NCI-H1930 (cell line): Measurements from ENCODE around the gene ZDHHC18.
"Not testable (repeated sequence)": the region's sequence is repeated elsewhere in the genome, so short reads cannot be mapped to it uniquely, and the experiment has no call there.

Experiments used
- DNase-seq, 2 experiments: peaks; one replicate each; lab custom pipeline; 2025; lab: John Stamatoyannopoulos, UW

Gene ZDHHC18

DNA sequence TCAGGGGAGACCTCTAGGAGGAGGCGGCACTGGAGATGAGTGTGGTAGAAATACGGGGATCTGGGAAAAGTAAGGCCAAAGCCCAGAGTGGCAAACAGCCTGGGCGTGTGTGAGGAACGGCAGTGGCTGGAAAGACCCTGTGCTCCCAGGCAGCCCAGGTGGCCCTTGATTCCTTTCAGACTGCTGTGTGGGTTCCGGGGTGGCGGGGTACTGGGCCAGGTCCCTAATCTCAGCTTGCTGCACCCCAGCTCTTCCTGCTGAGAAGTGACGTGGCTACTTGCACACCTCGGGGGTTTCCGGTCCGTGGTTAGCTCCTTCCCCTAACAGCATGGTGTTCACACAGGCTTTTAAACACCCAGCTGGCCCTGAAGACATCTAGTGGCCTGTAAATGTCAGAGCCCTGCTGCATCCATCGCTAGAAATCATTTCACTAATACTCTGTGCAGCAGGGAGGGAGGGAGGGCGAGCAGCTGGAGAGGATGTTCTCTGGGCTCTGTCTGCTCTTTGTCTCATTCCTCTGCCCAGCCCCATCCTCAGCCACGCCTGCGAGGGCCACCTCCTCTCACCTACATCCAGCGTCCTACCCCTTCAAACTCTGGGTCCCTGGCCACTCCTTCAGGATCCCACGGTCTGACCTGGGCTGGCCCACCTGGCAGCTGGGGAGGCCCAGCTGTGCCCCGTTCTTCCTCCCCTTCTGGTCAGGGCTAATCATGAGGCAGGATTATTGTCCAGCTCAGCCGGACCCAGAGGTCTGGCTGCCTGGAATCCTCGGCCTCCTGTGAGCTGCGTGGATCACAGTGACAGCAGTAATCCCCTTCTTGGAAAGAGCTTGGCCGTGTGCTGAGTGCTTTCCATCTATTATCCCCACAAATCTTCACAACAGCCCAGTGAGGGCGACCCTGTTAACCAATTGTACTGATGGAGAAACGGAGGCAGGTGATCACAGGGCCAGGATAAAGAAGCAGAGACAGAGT lies 7.2 kb downstream of the ZDHHC18 start:
- DNase-seq, result no peak

DNA sequence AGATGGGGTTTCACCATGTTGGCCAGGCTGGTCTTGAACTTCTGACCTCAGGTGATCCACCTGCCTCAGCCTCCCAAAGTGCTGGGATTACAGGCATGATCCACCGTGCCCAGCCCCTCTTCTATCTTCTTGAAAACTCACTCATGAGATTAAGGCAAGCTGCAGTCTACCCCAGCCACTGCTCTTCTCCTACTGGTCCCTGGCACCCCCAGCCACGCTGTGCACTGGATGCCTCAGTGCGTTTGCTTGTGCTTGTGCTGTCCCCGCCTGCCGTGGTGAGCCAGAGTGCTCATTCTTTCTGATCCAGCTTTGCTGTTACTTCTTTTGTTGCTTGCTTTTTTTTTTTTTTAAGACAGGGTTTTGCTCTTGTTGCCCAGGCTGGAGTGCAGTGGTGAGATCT lies 11.2 kb downstream of the ZDHHC18 start:
- not testable (repeated sequence) for DNase-seq

DNA sequence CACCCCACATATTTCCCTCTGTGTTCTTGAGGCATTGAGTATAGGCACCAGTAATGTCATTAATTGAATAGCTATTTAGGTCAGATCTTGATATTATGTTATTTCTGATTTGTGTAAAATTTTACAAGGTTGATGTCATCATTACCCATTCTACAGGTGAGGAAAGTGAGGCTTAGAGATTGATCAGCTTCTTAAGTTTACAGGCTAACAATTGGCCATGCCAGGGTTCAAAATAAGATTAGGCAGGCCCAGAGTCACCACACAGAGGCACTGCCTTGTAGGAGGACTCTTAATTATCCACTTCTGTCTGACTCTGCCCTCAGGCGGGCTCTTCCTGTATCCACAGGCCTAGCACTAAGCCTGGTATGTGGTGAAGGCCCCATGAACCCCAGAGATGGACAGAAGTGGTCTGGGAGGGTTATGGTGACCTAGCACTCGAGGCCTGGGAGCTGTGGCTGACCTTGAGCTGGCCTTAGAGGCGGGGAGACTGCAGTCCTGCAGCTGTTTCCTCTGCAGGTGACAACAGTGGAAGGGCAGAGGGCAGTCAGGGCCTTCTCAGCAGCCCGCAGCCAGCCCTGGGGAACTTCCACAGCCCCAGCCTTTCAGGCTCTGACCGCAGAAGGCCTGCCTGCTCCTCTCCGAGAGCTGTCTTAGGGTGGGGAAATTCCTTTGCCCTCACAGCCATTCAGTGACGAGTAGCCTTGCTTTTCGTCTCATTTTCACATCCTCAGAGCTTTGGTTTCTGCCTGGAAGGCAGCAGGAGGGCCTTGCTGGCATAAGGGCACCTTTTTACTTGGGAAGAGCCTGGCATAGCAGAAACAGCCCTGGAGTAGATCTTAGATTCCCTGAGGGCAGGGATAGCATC lies 12.2 kb downstream of the ZDHHC18 start:
- no peak for DNase-seq

DNA sequence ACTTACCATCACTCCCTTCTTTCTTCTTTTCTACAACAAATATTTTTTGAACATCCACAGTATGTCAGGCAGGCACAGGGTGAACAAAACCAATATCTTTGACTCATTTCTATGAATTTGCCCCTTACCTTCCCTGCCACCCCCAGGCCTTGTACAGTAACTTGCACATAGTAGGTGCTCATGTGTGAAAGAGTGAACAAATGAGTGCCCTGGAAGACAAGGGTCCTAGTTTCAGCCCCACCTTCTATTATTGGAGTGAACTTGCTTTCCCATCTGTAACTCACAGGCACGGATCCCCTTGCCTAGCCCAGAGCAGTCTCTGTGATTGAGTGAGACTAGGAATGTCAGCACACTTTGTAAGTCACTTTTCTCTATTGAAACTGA lies 12.8 kb downstream of the ZDHHC18 start:
- no peak for DNase-seq

DNA sequence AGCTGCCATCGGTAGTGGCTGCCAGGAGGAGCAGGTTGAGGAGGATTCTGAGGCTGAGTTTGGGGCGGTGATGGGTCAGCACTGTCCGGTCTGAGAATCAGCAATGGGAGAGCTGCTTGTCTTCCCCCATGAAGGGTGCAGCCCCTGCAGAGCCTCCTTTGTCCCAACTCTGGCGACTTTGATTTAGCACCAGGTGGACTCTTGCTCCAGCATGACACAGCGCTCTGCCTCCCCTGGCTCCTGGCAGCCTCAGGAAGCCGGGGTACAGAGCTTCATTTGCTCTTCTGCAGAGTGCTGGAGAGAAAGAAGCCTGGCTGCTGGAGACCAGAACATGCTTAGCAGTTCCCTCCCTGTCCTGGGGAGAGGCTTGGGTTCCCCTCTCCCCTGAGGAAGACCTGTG lies 13.3 kb downstream of the ZDHHC18 start:
- no peak for DNase-seq

DNA sequence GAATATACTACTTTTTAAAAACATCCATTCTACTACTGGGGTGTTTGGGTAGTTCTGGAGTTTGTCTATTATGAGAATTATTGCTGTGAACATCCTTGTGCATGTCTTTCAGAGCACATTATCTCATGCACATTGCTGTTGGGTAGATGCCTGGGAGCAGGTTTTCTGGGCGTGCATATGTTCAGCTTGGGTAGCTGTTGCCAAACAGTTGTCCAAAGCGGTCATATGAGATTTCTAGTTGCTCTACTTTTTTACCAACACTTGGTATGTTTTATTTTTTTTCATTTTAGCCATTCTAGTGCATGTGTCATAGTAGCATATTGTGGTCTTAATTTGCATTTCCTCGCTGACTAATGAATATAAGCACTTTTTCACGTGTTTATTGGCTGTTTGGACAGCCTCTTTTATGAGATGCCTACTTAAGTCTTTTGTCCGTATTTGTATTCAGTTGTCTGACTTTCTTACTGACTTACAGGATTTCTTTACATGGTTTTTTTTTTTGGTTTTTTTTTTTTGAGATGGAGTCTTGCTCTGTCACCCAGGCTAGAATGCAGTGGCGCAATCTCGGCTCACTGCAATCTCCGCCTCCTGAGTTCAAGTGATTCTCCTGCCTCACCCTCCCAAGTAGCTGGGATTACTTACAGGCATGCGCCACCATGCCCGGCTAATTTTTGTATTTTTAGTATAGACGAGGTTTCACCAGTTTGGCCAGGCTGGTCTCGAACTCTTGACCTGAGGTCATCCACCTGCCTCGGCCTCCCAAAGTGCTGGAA lies 18.1 kb downstream of the ZDHHC18 start:
- no peak for DNase-seq

DNA sequence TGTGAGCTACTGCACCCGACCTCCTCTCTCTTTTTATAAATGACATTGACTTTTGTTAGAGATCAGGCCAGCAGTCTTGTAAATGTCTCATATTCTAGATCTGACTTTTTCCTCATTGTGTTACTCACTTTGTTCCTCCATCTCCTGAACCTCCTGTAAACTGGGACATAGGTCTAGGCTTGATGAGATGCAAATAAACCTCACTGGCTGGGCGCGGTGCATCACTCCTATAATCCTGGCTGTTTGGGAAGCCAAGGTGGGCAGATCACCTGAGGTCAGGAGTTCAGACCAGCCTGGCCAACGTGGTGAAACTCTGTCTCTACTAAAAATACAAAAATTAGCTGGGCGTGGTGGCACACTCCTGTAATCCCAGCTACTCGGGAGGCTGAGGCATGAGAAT lies 21.3 kb downstream of the ZDHHC18 start:
- DNase-seq, result not testable (repeated sequence)

DNA sequence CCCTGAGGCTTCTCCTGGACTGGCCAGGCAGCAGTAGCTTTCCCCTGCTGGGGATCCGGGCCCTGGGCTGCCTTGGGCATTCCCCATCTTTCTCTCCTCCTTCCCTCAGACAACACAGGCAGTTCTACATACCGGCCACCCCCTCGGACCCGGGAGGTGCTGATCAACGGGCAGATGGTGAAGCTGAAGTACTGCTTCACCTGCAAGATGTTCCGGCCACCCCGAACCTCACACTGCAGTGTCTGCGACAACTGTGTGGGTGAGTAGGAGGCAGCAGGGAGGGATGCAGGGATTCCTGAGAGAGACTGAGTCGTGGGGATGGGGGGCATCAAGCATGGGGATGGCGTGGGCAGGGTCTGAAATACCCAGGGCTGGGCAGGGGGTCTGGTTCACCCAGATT lies 22.0 kb downstream of the ZDHHC18 start:
- no peak for DNase-seq

DNA sequence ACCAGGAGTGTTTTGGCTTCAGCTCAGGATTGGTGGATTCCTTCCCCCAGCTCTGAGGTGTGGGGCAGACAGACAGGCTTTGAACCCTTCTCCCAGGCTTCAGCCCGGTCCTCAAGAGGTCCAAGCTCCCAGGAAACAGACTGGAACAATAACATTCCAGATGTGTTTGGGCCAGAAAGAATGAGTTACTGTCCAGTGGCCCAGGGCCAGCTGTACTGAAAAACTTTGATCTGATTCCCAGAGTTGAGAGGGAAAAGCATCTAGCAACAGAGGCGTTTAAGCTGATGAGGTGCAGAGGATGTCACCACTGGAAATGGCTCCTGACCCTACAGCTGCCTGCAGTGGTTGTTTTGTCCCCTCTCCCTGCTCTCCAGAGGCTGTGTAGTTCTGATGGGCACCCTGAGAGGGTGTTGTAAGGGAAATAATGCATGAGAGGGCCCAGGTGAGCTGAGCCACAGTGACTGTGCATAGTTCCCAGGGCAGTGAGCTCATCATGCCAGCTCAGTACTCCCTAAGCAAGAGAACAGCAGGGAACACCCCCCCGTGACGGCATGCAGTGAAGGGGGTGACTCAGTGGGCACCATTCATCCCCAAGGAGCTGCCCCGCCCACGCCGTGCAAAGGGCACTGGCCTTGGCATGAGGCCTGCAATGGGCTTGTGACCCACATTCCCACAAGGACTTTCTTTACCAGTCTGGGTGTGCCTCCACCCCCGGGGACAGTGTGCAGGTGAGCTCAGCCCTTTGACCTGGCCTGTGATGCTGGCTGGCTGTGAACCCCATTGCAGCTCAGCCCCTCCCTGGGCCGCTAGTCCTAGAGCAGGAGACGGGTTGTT lies 22.7 kb downstream of the ZDHHC18 start:
- no peak for DNase-seq

DNA sequence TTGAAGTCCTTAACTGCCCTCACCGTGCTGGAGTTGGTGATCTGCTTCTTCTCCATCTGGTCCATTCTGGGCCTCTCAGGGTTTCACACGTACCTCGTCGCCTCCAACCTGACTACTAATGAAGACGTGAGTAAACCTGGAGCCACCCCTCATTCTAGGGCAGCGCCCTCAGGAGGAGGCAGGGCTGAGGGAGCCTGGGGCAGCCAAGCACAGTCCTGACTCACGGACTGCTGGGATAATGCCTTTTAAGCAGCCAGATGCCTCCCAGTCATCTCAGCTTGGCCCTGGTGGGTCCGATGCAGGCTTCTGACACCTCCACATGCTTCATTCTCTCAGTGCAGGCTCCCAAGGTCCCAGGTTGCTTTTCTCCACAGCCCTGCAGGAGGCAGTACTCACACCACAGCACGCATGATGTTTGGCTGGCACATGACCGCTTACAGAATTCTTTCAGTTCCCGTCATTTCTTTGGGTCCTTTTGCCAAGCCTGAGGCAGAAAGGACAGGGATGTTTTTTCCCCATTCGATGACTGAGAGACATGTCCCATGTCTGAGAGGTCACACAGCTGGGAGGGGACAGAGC lies 24.7 kb downstream of the ZDHHC18 start:
- DNase-seq, result no peak

DNA sequence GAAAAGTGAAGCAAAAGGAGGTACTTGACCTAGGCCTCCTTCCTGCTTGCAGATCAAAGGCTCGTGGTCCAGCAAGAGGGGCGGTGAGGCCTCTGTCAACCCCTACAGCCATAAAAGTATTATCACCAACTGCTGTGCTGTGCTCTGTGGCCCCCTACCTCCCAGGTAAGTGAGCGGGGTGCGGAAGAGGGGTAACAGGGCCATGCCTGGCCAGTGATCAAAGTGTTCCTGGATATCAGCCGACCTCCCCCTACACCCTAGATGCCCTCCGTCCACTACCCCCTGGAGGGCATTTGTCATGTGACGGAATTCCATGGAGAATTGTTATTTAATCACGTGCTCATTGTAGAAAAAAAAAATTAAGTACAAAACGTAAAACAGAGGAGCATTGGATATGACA lies 26.2 kb downstream of the ZDHHC18 start:
- DNase-seq, result no peak

DNA sequence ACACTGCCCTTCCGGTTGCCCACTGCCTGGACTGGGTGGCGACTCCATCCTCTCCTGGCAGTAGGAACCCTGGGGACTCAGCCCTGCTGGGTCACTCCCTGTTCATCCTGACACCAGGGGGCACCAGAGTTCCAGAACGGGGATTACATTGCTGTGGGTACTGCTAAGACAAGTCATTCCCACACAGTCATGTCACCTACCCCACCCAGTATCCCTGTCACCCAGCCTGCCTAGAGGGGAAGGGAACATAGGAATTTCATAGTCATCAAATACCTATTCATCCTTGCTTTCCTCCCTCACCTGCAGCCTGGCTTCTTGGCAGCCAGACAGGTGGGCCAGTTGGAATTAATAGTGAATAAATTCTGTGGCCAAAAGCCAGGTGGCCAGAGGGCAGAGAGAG lies 26.7 kb downstream of the ZDHHC18 start:
- peak; percentile 29 to 46 for DNase-seq

DNA sequence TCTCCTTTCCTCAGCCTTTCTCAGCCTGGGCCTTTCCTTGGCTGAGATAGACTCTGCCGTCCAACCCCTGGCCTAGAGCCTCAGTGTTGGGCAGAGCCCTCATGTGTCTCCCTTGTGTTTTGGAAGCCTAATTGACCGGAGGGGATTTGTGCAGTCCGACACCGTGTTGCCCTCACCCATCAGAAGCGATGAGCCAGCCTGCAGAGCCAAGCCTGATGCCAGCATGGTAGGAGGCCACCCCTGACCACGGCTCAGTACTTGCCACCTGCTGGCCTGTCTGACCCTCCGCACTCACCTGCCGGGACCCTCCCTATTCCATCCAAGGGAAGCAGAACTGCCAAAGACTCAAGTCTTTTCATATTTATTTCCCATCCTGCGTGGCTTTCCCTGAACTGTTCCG lies 27.1 kb downstream of the ZDHHC18 start:
- DNase-seq, result no peak

DNA sequence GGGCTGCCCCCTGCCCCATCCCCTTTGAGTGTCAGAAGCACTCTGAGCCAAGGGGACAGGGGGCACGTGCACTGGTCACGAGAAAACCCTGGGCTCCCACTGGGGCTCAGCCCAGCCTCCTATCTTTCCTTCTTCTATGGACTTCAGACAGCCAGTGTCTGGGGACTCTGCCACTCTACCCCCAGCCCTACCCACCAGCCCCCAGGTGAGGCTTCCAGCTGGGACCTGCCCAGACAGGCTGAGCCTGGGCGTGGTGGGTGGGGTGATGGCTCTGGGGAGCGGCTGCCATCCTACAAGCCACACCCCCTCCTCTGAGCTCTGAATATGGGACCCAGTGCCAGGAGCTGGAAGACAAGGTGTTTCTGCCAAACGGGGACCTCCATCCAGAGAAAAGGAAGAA lies 28.4 kb downstream of the ZDHHC18 start:
- no peak for DNase-seq

DNA sequence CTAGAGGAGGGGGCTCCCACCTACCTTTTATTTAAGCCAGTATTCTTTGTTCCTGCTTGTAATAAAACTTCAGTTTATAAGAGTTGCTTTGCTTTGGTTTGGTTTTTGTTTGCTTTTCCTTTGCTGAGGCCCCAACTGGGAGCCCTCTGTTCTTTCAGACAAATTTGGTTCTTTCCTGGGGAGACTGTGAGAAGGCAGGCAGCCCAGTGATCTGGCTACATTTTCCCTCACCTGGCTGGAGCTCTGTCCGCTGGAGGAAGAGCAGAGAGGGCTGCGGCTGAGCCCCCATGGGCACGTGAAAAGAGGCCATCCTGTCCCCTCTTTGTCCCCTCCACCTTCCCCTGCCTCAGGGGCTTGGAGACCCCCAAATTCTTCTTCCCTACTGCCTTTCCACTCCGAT lies 29.1 kb downstream of the ZDHHC18 start:
- DNase-seq, result no peak

DNA sequence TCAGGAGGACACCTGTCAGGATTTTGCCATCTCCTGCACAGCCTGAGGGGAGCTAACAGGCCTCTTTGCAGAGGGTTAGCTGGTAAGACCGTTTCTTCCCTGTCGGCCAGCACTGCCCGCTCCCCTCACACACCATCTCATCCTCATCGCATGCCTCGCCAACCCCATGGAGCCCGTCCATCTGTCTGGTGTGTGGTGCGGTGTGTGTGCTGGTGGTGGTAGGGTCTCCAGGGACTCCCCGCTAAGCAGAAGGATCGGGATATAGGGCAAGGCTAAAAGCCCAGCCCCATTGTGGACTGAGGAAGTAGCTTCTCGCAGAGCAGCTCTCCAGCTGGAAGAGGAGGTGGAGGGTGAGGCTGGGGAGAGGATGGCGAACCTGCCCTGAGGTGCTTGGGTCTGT lies 29.7 kb downstream of the ZDHHC18 start:
- no peak for DNase-seq

DNA sequence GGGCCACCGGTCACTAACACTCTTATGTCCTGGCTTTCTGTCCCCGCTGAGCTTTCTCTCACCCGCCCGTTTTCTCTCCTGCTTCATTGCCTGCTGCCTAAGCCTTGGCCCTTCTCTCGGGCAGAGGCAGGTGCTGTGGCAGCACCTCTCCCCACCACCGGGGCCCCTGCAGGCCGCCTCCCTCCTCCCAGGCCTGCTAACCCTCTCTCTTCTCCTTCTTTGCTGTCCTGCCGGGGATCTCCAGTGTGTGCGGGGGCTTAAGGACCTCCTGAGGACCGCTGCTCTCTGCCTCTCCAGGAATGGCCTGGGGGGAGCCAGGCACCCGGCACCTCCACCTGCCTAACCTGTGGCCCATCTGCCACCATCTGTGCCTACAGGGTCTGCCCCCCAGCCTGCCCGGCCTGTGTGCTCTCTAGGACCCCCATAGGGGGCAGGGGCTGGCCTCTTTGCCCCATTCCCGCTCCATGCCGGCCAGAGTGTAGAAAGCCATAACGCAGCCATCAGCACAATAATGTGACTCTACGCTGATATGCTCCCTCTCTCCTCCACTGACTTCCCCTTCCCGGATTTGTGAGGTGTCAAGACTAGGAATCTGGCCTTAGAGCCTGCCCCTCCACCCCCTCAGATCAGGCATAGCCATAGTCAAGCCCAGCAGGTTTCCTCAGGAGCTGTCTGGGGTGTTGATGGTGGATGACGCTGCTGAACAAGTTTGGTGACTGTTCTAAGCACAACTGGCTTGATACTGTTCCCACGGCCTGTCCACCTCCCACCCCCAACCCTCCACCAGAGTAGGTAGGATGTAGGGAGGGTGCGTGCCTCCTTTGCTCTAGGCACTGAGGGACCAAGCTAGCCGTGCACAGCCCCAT lies 30.3 kb downstream of the ZDHHC18 start:
- DNase-seq, result no peak

DNA sequence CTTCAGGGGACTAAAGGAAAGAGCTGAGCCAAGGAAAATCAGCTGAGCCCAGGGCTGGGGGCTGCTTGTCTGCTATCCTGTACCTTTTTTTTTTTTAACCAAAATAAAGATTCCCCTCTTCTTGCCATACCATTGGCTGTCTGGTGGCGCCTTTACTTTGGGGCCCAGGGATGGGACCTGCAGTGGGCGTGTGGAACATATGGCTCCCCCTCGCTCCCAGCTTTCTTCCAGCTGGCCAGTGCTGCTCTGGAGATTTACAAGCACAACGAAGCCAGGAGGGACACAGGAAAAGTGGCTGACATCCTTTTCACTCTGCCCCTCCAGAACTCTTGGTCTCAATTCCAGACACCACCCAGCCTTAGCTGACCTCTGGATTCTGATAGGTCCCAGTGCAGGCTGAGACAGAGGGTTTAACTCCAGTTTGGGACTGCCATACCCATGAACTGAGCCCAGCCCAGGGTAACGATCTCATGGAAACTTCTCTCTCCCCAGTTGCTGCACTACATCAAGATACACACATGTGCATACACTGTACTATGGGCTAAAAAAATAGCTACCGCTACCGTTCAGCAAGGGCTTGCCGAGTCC lies 31.1 kb downstream of the ZDHHC18 start:
- no peak for DNase-seq

DNA sequence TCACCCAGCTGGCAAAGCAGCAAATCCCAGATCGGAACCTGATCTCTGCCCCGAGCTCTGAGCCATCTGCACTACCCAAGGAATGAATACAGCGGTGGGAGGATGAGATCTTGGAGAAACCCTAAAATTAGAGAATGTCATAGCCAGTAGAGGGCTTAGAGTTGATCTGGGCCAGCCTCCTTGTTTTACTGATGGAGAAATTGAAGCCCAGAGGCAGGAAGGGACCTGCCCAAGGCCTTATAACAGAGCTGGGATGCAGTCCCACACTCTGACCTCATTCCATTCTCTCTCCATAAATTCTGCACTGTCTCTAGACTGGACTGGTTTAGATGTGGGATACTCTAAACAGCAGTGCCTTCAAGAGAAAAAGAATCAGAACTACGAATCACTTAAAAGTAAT lies 31.7 kb downstream of the ZDHHC18 start:
- DNase-seq, result no peak
